ENCODE data around the gene HOXB5.

Gene HOXB5

DNA sequence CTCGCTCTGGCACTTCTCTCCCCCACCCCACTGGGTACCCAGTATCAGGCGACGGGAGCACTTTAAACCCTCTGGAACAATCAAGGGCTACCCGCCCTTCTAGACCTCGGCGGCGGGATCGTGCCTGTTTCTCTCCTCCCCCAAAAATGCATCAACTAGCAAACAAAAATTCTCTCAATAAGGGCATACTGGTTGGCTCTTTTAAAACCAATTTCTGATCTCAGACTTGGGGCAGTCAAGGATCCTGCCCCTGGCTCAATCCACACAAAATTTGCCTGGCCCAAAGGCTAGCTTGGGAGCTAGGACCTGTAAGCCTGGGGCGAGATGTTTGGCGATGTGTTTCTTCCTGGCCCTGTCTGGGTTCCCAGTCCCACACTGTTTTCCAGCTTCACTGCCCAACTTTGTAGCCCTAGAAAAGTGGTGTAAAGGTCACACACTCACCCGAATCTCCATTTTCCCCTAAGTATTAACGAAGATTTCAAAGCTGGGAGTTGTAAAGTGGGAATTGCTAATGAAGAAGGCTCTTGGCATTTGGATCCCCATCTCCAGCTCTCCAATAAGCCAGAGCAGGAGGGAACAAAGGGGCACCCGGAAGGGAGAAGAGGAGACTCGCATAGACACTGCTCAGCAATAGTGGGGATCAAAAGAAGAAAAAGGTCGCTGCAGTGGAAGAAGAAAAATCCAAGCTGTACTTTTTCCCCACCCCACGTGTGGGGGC, 34.3 kb downstream of the HOXB5 start:
- no peak for DNase-seq

GRCh38 chr17:48558831-48559121, 34.8 kb downstream of the HOXB5 start:
- no peak for DNase-seq

GRCh38 chr17:48558057-48558830, 35.3 kb downstream of the HOXB5 start:
- DNase-seq = no peak

DNA sequence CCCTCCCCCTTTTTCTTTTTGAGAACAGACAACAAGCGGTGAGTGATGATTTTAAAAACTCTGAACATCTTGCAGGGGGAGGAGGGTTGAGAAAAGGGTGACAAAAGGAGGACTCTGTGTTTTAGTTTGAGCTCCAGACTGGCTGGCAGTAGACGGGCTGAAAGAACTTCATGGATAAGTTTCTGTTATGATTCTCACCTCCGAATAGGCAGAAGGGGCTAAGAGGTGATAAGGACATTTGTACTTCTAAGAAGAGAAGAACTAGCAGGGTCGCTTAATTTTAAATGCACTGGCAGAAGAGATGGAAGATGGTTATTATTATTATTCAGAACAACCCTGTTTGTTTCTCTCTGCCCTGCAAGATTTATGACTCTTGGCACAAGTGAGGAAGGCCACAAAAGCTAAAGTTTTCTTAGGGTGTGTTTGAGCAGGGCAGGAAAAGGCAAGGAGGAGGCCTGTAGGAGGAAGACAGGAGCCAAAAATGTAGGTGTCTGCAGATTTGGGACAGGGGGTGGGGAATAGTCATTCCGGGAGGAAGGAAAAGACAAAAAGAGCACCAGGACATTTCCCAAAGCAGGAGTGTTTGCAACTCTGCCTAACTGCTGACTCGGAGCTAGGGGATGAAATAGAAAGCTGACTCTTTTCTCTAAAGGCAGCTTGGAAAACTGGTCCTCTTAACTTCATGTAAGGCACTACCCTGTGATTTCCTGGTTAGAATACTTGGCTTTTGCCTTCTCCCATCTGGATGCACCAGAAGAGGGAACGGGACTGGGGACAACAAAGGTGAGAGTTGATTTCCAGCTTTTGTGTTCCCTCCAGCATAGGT, 36.8 kb downstream of the HOXB5 start:
- DNase-seq = no peak

DNA sequence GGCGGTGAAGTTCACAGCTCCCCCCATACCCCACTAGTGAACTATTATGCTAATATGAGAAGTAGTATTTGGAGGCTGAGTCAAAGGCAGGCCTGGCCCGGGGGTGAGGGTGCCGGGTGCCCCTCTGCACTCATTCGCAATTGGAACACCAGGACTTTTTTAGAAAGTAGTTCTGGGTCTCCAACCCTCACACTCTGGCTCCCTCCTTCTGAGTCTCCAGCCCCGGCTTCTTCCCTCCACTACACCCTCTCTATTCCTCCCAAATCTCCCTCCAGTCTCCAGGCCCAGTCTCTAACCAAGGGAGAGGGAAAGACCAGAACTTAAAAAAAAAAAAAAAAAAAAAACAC, 37.4 kb downstream of the HOXB5 start:
- DNase-seq = no peak

DNA sequence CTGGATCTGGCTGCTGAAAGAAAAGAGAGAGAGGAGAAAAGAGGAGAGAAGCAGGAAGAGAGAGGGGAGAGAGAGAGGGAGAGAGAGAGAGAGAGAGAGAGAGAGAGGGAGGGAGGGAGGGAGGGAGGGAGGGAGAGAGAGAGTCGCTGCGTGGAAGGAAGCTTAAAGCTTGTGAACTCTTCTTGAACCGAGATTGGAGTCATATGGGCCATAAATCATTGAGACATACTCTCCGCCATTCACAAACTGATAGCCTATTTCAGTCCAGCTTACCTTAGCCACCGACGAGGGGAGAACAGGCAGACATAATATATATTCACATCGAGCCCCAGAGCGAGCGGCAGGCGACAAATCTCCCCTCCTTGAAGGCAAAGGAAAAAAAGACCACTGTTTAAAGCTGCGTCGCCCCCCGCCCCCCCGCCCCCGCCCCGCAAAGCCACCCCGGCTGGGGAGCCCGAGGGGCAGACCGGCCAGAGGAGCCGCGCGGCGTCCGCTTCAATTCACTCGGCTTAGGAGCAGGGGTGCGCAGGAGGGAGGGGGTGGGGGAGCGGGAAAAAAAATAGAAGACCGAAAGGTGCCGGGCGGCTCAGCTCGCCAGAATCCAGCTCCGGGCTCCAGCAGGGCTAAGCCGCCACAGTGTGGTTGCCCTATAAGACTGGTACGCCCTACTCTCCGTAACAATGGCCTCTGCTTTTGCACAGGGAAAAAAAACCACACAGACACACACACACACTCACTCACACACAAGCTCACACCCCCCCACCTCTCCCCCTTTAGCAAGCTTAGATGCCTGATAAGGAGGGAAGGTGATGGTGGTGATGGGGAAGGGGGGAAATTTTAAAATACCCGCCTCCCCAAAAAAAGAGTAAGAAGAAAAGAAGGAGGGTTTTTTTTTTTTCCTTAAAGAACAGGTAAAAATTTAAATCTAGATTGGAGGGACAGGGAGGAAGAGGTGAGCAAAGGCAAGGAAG, 38.0 kb downstream of the HOXB5 start:
- DNase-seq = peak in 1 of 2 experiments; percentile 12

DNA sequence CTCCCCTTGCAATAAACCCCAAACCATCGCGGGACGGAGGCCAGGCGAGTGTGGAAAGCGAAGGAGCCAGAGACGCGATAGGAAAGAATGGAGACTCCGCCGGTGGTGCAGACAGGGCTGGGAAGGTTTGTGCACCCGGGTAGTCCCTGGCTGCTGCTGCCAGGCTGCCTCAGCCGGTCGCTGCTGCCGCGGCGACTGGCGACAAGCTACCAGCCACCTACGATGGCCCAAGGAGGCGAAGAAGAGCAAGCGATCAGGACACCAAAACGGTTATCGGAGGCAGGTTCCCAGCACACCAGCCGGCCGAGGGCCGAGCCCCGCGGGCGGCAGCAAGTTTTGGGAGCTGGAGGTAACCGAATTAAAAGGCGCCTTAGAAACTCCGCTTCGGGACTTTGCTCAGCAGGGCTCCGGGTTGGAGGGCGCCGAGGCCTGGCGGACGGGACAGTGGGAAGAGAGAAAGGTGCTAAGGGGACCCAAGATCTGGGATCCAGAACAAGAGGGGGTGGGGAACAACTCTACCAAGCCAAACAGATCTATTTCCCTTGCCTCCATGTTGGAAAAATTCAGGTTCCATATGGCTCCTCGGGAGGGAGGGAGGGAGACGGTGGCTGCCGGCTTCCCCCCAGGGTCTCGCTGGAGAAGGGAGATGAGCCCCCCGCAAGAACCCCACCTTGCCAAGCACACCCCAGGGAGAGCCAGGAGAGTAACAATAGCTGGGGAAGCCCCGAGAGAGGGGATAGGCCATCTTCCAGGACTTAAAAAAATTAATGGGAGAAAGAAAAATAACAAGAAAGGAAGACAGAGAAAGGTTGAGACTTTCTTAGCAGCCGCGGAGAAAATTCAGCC, 38.9 kb downstream of the HOXB5 start:
- DNase-seq = no peak

- no peak for DNase-seq
Measured at GRCh38 chr17:48553826-48554225, 39.8 kb downstream of the HOXB5 start.

GRCh38 chr17:48553190-48553547, 40.4 kb downstream of the HOXB5 start:
- no peak for DNase-seq

DNA sequence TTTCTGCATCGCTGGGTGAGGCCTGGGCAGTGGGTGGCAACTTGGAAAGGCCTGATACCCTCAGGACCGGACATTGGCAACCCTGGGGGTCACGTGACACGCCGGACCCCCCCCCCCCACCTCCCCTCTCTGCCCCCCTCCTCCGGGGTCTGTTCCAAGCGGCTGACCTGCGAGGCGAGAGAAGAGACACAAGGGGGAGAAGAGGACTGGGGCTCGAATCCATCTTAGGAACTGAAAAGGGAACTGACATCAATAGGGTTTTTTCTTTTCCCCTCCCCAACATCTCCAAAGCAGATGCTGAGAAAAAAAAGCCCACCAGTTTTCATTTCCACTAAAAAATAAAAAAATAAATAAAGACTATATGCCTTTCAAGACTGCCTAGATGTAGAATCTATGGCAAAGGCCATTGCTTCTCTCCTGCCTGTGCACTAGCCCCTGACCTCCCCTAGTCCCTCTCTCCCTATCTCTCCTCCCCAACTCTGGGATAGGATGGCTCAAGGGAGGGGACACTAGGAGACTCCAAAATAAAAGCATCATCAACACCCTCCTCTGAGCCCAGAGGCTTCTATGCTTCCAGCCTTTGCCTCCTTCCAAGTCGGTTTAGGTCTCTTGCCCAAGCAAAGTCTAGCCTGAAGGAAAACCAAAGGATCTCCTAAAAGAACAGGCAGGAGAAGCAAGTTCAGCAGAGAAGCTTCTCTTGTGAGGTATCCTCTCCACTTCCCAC, 41.0 kb downstream of the HOXB5 start:
- peak; percentile 35 to 42 for DNase-seq

DNA sequence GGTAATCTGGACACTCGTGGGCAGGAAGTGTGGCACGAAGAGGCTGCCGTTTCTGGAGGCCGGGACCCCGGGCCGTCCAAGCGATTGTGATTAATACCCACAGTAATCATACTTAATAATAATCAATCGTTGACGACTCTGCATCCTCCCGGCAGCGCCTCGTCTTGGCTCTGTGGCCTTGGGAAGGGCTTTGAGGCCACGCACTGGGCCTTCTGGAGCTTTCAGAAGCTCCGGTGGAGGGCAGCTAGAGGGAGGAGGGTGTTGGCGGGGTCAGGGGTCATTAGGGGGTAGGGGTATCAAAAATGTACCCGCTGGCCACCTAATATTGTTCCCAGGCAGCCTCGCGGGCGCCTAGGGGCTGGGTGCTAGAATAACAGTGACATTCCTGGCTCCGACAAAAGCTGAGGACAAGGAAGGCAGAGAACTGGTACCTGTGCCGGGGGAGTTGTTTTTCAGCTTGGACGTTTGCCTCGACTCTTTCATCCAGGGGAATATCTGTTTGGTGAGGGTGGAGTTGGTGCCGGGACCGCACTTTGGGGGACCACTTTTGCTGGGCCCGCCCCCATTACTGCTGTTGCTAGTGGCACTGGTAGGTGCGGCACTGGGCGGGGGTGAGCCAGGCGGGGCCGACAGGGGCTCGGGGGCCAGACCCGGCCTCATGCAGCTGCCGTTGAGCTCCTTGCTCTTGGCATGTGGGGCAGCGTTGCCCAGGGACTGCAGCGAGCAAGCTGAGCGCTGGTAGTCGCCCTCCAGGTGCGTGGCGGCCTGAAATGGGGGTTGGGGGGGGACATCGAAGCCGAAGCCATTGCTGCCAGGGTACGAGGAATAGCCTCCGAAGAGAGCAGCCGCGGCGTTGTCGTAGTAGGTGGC, 41.7 kb downstream of the HOXB5 start:
- peak in 1 of 2 experiments; percentile 32 for DNase-seq

GRCh38 chr17:48551214-48551555, 42.4 kb downstream of the HOXB5 start:
- DNase-seq = peak in 1 of 2 experiments; percentile 17

DNA sequence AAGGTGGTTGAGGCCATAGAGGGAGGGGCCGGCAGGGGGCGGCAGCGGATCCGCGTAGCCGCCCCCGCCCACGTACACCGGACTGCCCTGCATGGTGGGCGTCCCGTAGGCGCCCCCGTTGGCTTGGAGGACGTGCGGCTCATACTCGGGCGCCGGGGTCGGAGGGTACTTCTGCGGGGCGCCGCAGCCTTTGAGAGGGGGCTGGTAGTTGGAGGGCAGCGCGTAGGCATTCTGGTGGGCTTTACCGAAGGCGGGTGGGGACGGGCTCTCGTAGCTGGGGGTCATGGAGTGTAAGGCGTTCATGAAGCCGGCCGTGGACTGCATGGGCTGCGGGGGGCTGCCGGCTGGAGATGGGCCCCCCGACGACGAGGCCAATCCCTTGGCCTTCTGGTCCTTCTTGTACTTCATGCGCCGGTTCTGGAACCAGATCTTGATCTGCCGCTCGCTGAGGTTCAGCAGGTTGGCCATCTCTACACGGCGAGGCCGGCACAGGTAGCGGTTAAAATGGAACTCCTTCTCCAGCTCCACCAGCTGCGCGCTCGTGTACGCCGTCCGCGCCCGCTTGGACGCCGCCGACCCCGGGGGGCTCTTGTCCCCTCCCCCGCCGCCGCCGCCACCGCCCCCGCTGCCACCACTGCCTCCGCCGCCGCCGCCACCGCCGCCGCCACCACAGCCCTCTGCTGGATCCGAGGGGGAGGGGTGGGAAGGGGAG, 42.9 kb downstream of the HOXB5 start:
- DNase-seq = peak; percentile 81 to 91

GRCh38 chr17:48549914-48550501, 43.6 kb downstream of the HOXB5 start:
- no peak for DNase-seq

DNA sequence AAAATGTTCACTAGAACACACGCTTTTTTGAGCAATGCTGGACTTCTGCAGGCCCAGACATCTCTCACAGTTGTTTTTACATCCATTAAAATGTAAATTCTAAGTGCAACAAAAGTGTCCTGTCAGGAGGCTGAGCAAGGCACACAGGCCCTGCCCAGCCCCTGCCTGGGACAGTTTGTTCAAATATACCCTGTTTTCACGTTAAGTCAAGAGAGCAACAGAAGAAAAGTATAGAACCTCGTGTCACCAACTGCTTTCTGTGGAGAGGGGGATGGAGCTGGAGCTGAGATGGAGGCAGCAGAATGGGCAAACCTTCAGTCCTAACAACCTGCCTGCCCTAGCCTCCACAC, 44.3 kb downstream of the HOXB5 start:
- peak in 1 of 2 experiments; percentile 31 for DNase-seq

- peak in 1 of 2 experiments; percentile 32 for DNase-seq
Measured at GRCh38 chr17:48548523-48549280, 44.9 kb downstream of the HOXB5 start.

GRCh38 chr17:48547808-48548522, 45.6 kb downstream of the HOXB5 start:
- DNase-seq = peak; percentile 42 to 46
